Non-pigmented ciliary epithelial cell (primary cell): ENCODE measurements around the gene RDH5.

ENCODE experiments used
- DNase-seq: peaks from one replicate; pipeline ENCODE4 v3.0.0-alpha.2; 2010; ENCODE audit warnings: low read depth

RDH5 gene

GRCh38 chr12:55720071-55720564 is at the start of gene RDH5:
TSS of gene RDH5 (plus strand) at chr12:55720393. CDS start at chr12:55721185, 792 bp downstream.
- no peak for DNase-seq

- DNase-seq: no peak
Observed at GRCh38 chr12:55671746-55672145, 48.4 kb upstream of the RDH5 start.

GRCh38 chr12:55673638-55674037 is 46.6 kb upstream of the RDH5 start:
- DNase-seq: no peak

- DNase-seq: no peak
Observed at GRCh38 chr12:55675666-55676065, 44.5 kb upstream of the RDH5 start.

- no peak for DNase-seq
Observed at GRCh38 chr12:55676707-55677106, 43.5 kb upstream of the RDH5 start.

- no peak for DNase-seq
Observed at GRCh38 chr12:55679691-55680090, 40.5 kb upstream of the RDH5 start.

GRCh38 chr12:55681142-55682077 is 38.8 kb upstream of the RDH5 start:
- peak; percentile 13 for DNase-seq

- DNase-seq: no peak
Observed at GRCh38 chr12:55682087-55682796, 38.0 kb upstream of the RDH5 start.

GRCh38 chr12:55683676-55684075 is 36.5 kb upstream of the RDH5 start:
- DNase-seq: no peak

GRCh38 chr12:55684761-55685370 is 35.3 kb upstream of the RDH5 start:
- no peak for DNase-seq

- DNase-seq: no peak
Observed at GRCh38 chr12:55685671-55686070, 34.5 kb upstream of the RDH5 start.

GRCh38 chr12:55686366-55687010 is 33.7 kb upstream of the RDH5 start:
- DNase-seq: no peak

GRCh38 chr12:55687746-55688145 is 32.4 kb upstream of the RDH5 start:
- DNase-seq: no peak

- DNase-seq: no peak
Observed at GRCh38 chr12:55688716-55689655, 31.2 kb upstream of the RDH5 start.

- no peak for DNase-seq
Observed at GRCh38 chr12:55692631-55693322, 27.4 kb upstream of the RDH5 start.

- no peak for DNase-seq
Observed at GRCh38 chr12:55693323-55694187, 26.6 kb upstream of the RDH5 start.

- DNase-seq: no peak
Observed at GRCh38 chr12:55694188-55694515, 26.0 kb upstream of the RDH5 start.

GRCh38 chr12:55694651-55695050 is 25.5 kb upstream of the RDH5 start:
- no peak for DNase-seq

GRCh38 chr12:55695349-55695748 is 24.8 kb upstream of the RDH5 start:
- DNase-seq: no peak
